H9 (cell line): ENCODE data around the gene TSPAN4. TPM values are rescaled to one million over a fixed set of nuclear protein-coding genes. Genes with fewer than 3 reads are reported as not detected.
A peak's percentile ranks its signal among the peaks of the same experiment; 100 is the strongest.

Source experiments
- DNase-seq: peaks from one replicate; pipeline ENCODE4 v3.0.0-alpha.2; 2017
- H2AFZ ChIP-seq: one replicate; pipeline ENCODE4 v1.6.1; 2013; ENCODE audit warnings: mild to moderate bottlenecking, low read length, control low read depth, moderate library complexity
- H2AK5ac ChIP-seq: 2 replicates; pipeline ENCODE4 v1.6.1; 2013; ENCODE audit warnings: low read length, control low read depth, mixed read lengths; ENCODE audit not compliant: insufficient read length
- H2BK120ac ChIP-seq: one replicate; pipeline ENCODE4 v1.6.1; 2013; ENCODE audit warnings: low read depth, mild to moderate bottlenecking, low read length, control low read depth, inconsistent platforms; ENCODE audit not compliant: poor library complexity, severe bottlenecking
- H2BK12ac ChIP-seq: 2 replicates; pipeline ENCODE4 v1.6.1; 2013; ENCODE audit warnings: low read length, control low read depth, mixed read lengths, low read depth; ENCODE audit not compliant: insufficient read length
- H2BK15ac ChIP-seq: 2 replicates; pipeline ENCODE4 v1.6.1; 2013; ENCODE audit warnings: low read depth, low read length, control low read depth
- H2BK20ac ChIP-seq: one replicate; pipeline ENCODE4 v1.6.1; 2013; ENCODE audit warnings: low read depth, mild to moderate bottlenecking, low read length, control low read depth, inconsistent platforms; ENCODE audit not compliant: poor library complexity, severe bottlenecking
- H2BK5ac ChIP-seq: 2 replicates; pipeline ENCODE4 v1.6.1; 2013; ENCODE audit warnings: low read length, control low read depth, mixed read lengths; ENCODE audit not compliant: insufficient read length
- H3K14ac ChIP-seq: 2 replicates; pipeline ENCODE4 v1.6.1; 2013; ENCODE audit warnings: low read length, control low read depth; ENCODE audit not compliant: insufficient read depth
- H3K18ac ChIP-seq: 2 replicates; pipeline ENCODE4 v1.6.1; 2013; ENCODE audit warnings: low read depth, mild to moderate bottlenecking, mixed read lengths, low read length, control low read depth; ENCODE audit not compliant: insufficient read length
- H3K23ac ChIP-seq: 2 replicates; pipeline ENCODE4 v1.6.1; 2013; ENCODE audit warnings: low read length, control low read depth, mixed read lengths, low read depth; ENCODE audit not compliant: insufficient read length
- H3K23me2 ChIP-seq: 2 replicates; pipeline ENCODE4 v1.6.1; 2013; ENCODE audit warnings: low read depth, mild to moderate bottlenecking, mixed read lengths, low read length, control low read depth; ENCODE audit not compliant: insufficient read length, poor library complexity, severe bottlenecking
- H3K27ac ChIP-seq: 2 replicates; pipeline ENCODE4 v1.5.1; 2013; ENCODE audit warnings: low read length, control low read depth, mixed read lengths, low read depth; ENCODE audit not compliant: insufficient read length
- H3K27me3 ChIP-seq: 2 replicates; pipeline ENCODE4 v1.6.1; 2013; ENCODE audit warnings: low read length, control low read depth, inconsistent platforms; ENCODE audit not compliant: insufficient read depth
- H3K4ac ChIP-seq: 2 replicates; pipeline ENCODE4 v1.6.1; 2013; ENCODE audit warnings: low read depth, mild to moderate bottlenecking, control low read depth, inconsistent platforms, low read length, moderate library complexity
- H3K4me1 ChIP-seq: 2 replicates; pipeline ENCODE4 v1.6.1; 2013; ENCODE audit warnings: low read length, control low read depth, inconsistent platforms; ENCODE audit not compliant: insufficient read depth
- H3K4me2 ChIP-seq: 2 replicates; pipeline ENCODE4 v1.6.1; 2013; ENCODE audit warnings: low read length, control low read depth, mixed read lengths; ENCODE audit not compliant: insufficient read length, insufficient read depth
- H3K56ac ChIP-seq: 2 replicates; pipeline ENCODE4 v1.6.1; 2013; ENCODE audit warnings: low read depth, mild to moderate bottlenecking, mixed read lengths, low read length, control low read depth; ENCODE audit not compliant: insufficient read length
- H3K79me1 ChIP-seq: 2 replicates; pipeline ENCODE4 v1.6.1; 2013; ENCODE audit warnings: low read depth, mild to moderate bottlenecking, moderate library complexity, low read length, control low read depth, inconsistent platforms; ENCODE audit not compliant: insufficient read depth, poor library complexity, severe bottlenecking
- H3K79me2 ChIP-seq: 2 replicates; pipeline ENCODE4 v1.6.1; 2013; ENCODE audit warnings: low read length, control low read depth, inconsistent platforms; ENCODE audit not compliant: insufficient read depth
- H3K9ac ChIP-seq: 2 replicates; pipeline ENCODE4 v1.6.1; 2013; ENCODE audit warnings: low read length, control low read depth, mixed read lengths; ENCODE audit not compliant: insufficient read length; ENCODE audit errors: extremely low read depth
- H3K9me3 ChIP-seq: one replicate; pipeline ENCODE4 v1.6.1; 2013; ENCODE audit warnings: low read depth, low read length, inconsistent platforms; ENCODE audit not compliant: control insufficient read depth
- H3T11ph ChIP-seq: one replicate; pipeline ENCODE4 v1.6.1; 2013; ENCODE audit warnings: mild to moderate bottlenecking, low read length, control low read depth, inconsistent platforms
- H4K20me1 ChIP-seq: one replicate; pipeline ENCODE4 v1.6.1; 2013; ENCODE audit not compliant: control insufficient read depth, insufficient read length, insufficient read depth
- H4K5ac ChIP-seq: 2 replicates; pipeline ENCODE4 v1.6.1; 2013; ENCODE audit warnings: low read depth, mild to moderate bottlenecking, mixed read lengths, low read length, control low read depth; ENCODE audit not compliant: insufficient read length
- H4K8ac ChIP-seq: replicated peaks from 2 replicates; pipeline ENCODE4 v1.6.1; 2013; ENCODE audit warnings: low read length, control low read depth, mixed read lengths, low read depth; ENCODE audit not compliant: insufficient read length
- H4K91ac ChIP-seq: 2 replicates; pipeline ENCODE4 v1.6.1; 2013; ENCODE audit warnings: low read depth, mild to moderate bottlenecking, moderate library complexity, mixed read lengths, low read length, control low read depth; ENCODE audit not compliant: insufficient read length
- H3K27ac Mint-ChIP-seq, 3 experiments: 2 replicates in 2 of 3; 3 replicates in 1 of 3; pipeline ENCODE4 v1.8.0; 2020 to 2021; ENCODE audit warnings: mixed read lengths in 3 of 3, mild to moderate bottlenecking in 1 of 3, moderate library complexity in 1 of 3
- H3K27me3 Mint-ChIP-seq: 2 replicates; pipeline ENCODE4 v1.8.0; 2021; ENCODE audit warnings: low read depth, mild to moderate bottlenecking, moderate library complexity, mixed read lengths
- H3K36me3 Mint-ChIP-seq, 3 experiments: 2 replicates in 2 of 3; 3 replicates in 1 of 3; pipeline ENCODE4 v1.8.0; 2020 to 2021; ENCODE audit warnings: low read depth in 3 of 3, mixed read lengths in 3 of 3; ENCODE audit not compliant: insufficient read depth in 1 of 3
- H3K4me1 Mint-ChIP-seq, 2 experiments: 2 replicates each; pipeline ENCODE4 v1.8.0; 2020; ENCODE audit warnings: mixed read lengths in 2 of 2
- H3K4me3 Mint-ChIP-seq, 2 experiments: 2 replicates in 1 of 2; 3 replicates in 1 of 2; pipeline ENCODE4 v1.8.0; 2020 to 2021; ENCODE audit warnings: mild to moderate bottlenecking in 2 of 2, mixed read lengths in 2 of 2, moderate library complexity in 1 of 2
- H3K9me3 Mint-ChIP-seq, 2 experiments: 2 replicates in 1 of 2; 3 replicates in 1 of 2; pipeline ENCODE4 v1.8.0; 2020; ENCODE audit warnings: mild to moderate bottlenecking in 2 of 2, mixed read lengths in 2 of 2, moderate library complexity in 1 of 2
- WGBS: extraction: QIAGEN DNeasy Blood & Tissue Kit; methylation state at CpG from one replicate; pipeline ENCODE4 v1.1.7; 2013; ENCODE audit warnings: missing lambda C conversion rate, low lambda C conversion rate, mixed read lengths; ENCODE audit not compliant: insufficient read length; ENCODE audit errors: extremely low coverage; 5-methylcytosine and 5-hydroxymethylcytosine counted together
- total RNA-seq: library from RNA; stranded (reverse); gene quantifications from 2 replicates; pipeline ENCODE4 v1.2.1, GENCODE V29; 2021
- TF ChIP-seq, protein P1 (sequence below): fragments of 200-600 bp; sonication (generic); conservative IDR thresholded peaks from 3 replicates; pipeline ENCODE4 v1.8.0; 2021; ENCODE audit warnings: antibody characterized with exemption, mild to moderate bottlenecking

Gene TSPAN4
- total RNA-seq, 1 experiment from 2014 or later: 64.6 TPM

GRCh38 chr11:812390-812789, 30.3 kb upstream of the TSPAN4 start:
- no peak overlapping the region for H3K4me2 ChIP-seq
- H3T11ph ChIP-seq: no peak overlapping the region
- no peaks in the 10 kb centered on the region for H3K27me3 ChIP-seq
- H3K4me1 ChIP-seq: no peaks in the 10 kb centered on the region
- no CpG with 5 or more reads among the region's 3 CpGs for WGBS
- H3K18ac ChIP-seq: no peak overlapping the region
- H3K79me2 ChIP-seq: peaks cover 10% of the 10 kb centered on the region; the same call in 1 of the 2 replicates
- H2BK20ac ChIP-seq: no peak overlapping the region
- no peaks in the 10 kb centered on the region; the same call in 1 of the 2 replicates for H3K27me3 Mint-ChIP-seq
- peaks cover 15 to 32% of the 10 kb centered on the region in 2 experiments for H3K4me1 Mint-ChIP-seq
- no peak overlapping the region for H2BK15ac ChIP-seq
- H3K9ac ChIP-seq: no peak overlapping the region
- no peak overlapping the region for H2BK12ac ChIP-seq
- no peak overlapping the region for H2BK5ac ChIP-seq
- peak overlapping the region in 1 of 3 experiments; percentile 84; a peak in 2 of 7 replicates for H3K27ac Mint-ChIP-seq
- DNase-seq: no peak
- no peak overlapping the region for H4K5ac ChIP-seq
- no peak overlapping the region for H3K27ac ChIP-seq
- no peaks in the 10 kb centered on the region for H4K20me1 ChIP-seq
- H3K9me3 Mint-ChIP-seq: no peaks in the 10 kb centered on the region
- H3K23ac ChIP-seq: no peak overlapping the region
- H2AK5ac ChIP-seq: no peak overlapping the region
- peaks cover 9% of the 10 kb centered on the region for H3K79me1 ChIP-seq
- H3K4ac ChIP-seq: no peak overlapping the region
- peak overlapping the region; percentile 91 to 96; a peak in 4 of 5 replicates for H3K4me3 Mint-ChIP-seq
- peaks cover 29 to 40% (median 31%) of the 10 kb centered on the region in 3 experiments for H3K36me3 Mint-ChIP-seq
- no peak overlapping the region for H2AFZ ChIP-seq
- no peak overlapping the region for H3K56ac ChIP-seq
- TF ChIP-seq, protein P1, sequence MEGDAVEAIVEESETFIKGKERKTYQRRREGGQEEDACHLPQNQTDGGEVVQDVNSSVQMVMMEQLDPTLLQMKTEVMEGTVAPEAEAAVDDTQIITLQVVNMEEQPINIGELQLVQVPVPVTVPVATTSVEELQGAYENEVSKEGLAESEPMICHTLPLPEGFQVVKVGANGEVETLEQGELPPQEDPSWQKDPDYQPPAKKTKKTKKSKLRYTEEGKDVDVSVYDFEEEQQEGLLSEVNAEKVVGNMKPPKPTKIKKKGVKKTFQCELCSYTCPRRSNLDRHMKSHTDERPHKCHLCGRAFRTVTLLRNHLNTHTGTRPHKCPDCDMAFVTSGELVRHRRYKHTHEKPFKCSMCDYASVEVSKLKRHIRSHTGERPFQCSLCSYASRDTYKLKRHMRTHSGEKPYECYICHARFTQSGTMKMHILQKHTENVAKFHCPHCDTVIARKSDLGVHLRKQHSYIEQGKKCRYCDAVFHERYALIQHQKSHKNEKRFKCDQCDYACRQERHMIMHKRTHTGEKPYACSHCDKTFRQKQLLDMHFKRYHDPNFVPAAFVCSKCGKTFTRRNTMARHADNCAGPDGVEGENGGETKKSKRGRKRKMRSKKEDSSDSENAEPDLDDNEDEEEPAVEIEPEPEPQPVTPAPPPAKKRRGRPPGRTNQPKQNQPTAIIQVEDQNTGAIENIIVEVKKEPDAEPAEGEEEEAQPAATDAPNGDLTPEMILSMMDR: no peak
- H4K8ac ChIP-seq: no peak overlapping the region
- H3K9me3 ChIP-seq: no peaks in the 10 kb centered on the region
- H4K91ac ChIP-seq: no peak overlapping the region
- H3K14ac ChIP-seq: no peak overlapping the region
- no peak overlapping the region for H2BK120ac ChIP-seq
- H3K23me2 ChIP-seq: peaks cover 12% of the 10 kb centered on the region
